Gastrocnemius medialis (tissue), 4 donors: Measurements from ENCODE around the gene LRCH1.

Experiments used
- POLR2A ChIP-seq, 2 donors: fragments of 450-650 bp; IDR thresholded peaks; one replicate each; pipeline ENCODE4 v1.6.1; 2017; ENCODE audit warnings: antibody characterized with exemption in 2 of 2, mild to moderate bottlenecking in 2 of 2, moderate library complexity in 2 of 2
- TF ChIP-seq, protein P1 (sequence below), 5 experiments: fragments of 450-650 bp in 3 of 5; fragments of 200-600 bp in 2 of 5; sonication (generic) in 2 of 5; IDR thresholded peaks in 4 of 5; conservative IDR thresholded peaks in 1 of 5; 1 replicate in 4 of 5; 2 replicates in 1 of 5; pipeline ENCODE4 v1.5.1; 2016 to 2019; ENCODE audit warnings: antibody characterized with exemption in 5 of 5, mild to moderate bottlenecking in 3 of 5, moderate library complexity in 3 of 5

DNA sequence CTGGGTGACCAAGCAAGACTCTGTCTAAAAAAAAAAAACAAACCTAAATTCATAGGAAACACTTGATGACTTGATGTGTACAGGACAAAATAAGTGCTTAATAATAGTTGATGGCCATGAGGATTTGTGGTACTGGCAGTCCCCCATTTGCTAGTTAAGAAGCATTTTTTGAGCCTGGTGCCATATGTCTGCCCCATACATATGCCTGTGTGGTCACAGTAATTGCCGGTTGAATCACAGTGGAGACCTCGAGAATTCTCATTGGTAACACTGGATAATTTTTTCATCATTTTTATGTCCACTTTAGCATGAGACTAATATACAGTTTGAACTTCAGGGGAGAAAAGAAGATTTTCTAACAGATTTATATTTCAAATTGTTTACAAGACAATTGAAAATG is 79.2 kb downstream of the LRCH1 start:
- TF ChIP-seq, protein P1, sequence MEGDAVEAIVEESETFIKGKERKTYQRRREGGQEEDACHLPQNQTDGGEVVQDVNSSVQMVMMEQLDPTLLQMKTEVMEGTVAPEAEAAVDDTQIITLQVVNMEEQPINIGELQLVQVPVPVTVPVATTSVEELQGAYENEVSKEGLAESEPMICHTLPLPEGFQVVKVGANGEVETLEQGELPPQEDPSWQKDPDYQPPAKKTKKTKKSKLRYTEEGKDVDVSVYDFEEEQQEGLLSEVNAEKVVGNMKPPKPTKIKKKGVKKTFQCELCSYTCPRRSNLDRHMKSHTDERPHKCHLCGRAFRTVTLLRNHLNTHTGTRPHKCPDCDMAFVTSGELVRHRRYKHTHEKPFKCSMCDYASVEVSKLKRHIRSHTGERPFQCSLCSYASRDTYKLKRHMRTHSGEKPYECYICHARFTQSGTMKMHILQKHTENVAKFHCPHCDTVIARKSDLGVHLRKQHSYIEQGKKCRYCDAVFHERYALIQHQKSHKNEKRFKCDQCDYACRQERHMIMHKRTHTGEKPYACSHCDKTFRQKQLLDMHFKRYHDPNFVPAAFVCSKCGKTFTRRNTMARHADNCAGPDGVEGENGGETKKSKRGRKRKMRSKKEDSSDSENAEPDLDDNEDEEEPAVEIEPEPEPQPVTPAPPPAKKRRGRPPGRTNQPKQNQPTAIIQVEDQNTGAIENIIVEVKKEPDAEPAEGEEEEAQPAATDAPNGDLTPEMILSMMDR (IDR thresholded peaks at IDR 0.05 in 4 of 5, conservative IDR thresholded peaks at IDR 0.05 in 1 of 5) = no peak
- TF ChIP-seq POLR2A (IDR thresholded peaks at IDR 0.05) = no peak
